HepG2 (cell line): ENCODE data around the gene UVSSA. TPM values are rescaled to one million over a fixed set of nuclear protein-coding genes. Genes with fewer than 3 reads are reported as not detected.

Experiments used
- ATAC-seq: fragments of 200-7000 bp; cut with Tn5 transposase; 3 replicates; pipeline ENCODE4 v1.9.1; 2020; ENCODE audit warnings: mild to moderate bottlenecking, moderate library complexity
- BruUV-seq: library from RNA; stranded (reverse); fragments of 400-500 nt; replicated peaks from 2 replicates; lab custom pipeline; 2021; lab: Mats Ljungman, UMichigan
- CTCF ChIA-PET: fragments of 300-600 bp; formaldehyde crosslinking; extraction: SDS; loops from one replicate; lab custom pipeline; 2021; ENCODE audit warnings: low total read pairs, inconsistent platforms, low intra/inter-chr PET ratio; lab: Yijun Ruan, JAX
- POLR2A ChIA-PET: fragments of 350-600 bp; sonication (Branson Sonifier 250); formaldehyde crosslinking; loops from one replicate; lab custom pipeline; 2020; ENCODE audit warnings: antibody characterized with exemption, inconsistent platforms; lab: Yijun Ruan, JAX
- DNase-seq: peaks from one replicate; pipeline ENCODE4 v3.0.0-alpha.2; 2015; ENCODE audit warnings: low spot score
- FAIRE-seq: peaks from 3 replicates; lab custom pipeline; 2011; peaks lifted over from hg19 to GRCh38; lab: Jason Lieb, UNC
- H2AFZ ChIP-seq: one replicate; pipeline ENCODE4 v1.6.1; 2011; ENCODE audit warnings: low read length, inconsistent platforms
- H3K27ac ChIP-seq: fragments of 300-600 bp; 3 replicates; pipeline ENCODE4 v1.8.0; 2011; ENCODE audit warnings: mixed run types, mild to moderate bottlenecking, mixed read lengths, low read length, inconsistent platforms; ENCODE audit not compliant: insufficient read depth; ENCODE audit errors: extremely low read length
- H3K27me3 ChIP-seq, 2 experiments: fragments of 200-600 bp in 1 of 2; 2 replicates in 1 of 2; 3 replicates in 1 of 2; pipeline versions ENCODE4 v1.6.0 to v1.8.0; 2011; ENCODE audit warnings: low read length in 2 of 2, mild to moderate bottlenecking in 2 of 2, moderate library complexity in 2 of 2, inconsistent platforms in 1 of 2; ENCODE audit not compliant: insufficient read depth in 2 of 2, control insufficient read depth in 1 of 2
- H3K36me3 ChIP-seq, 2 experiments: fragments of 200-600 bp in 1 of 2; replicated peaks in 1 of 2; 2 replicates in 1 of 2; 3 replicates in 1 of 2; pipeline versions ENCODE4 v1.5.1 to v1.8.0; 2011; ENCODE audit warnings: low read length in 2 of 2, inconsistent platforms in 1 of 2; ENCODE audit not compliant: insufficient read depth in 2 of 2, control insufficient read depth in 1 of 2
- H3K4me1 ChIP-seq: 2 replicates; pipeline ENCODE4 v1.5.1; 2012; ENCODE audit warnings: low read length, inconsistent platforms; ENCODE audit not compliant: insufficient read depth
- H3K4me2 ChIP-seq: 2 replicates; pipeline ENCODE4 v1.6.0; 2011; ENCODE audit warnings: low read depth, low read length, inconsistent platforms
- H3K4me3 ChIP-seq, 3 experiments: fragments of 200-600 bp in 1 of 3; sonication (generic), shearing (Covaris generic) in 1 of 3; replicated peaks in 1 of 3; 2 replicates each; pipeline ENCODE4 v1.5.1; 2011 to 2016; ENCODE audit warnings: low read length in 3 of 3, inconsistent platforms in 2 of 3, low read depth in 2 of 3, mild to moderate bottlenecking in 2 of 3, control low read depth in 1 of 3, mixed read lengths in 1 of 3; ENCODE audit not compliant: insufficient read depth in 1 of 3
- H3K79me2 ChIP-seq: one replicate; pipeline ENCODE4 v1.6.1; 2011; ENCODE audit warnings: low read length, inconsistent platforms; ENCODE audit not compliant: insufficient read depth
- H3K9ac ChIP-seq: 2 replicates; pipeline ENCODE4 v1.6.0; 2011; ENCODE audit warnings: mild to moderate bottlenecking, low read depth, low read length, inconsistent platforms; ENCODE audit not compliant: insufficient read depth
- H3K9me3 ChIP-seq: 2 replicates; pipeline ENCODE4 v1.5.1; 2012; ENCODE audit warnings: mild to moderate bottlenecking, low read length
- H4K20me1 ChIP-seq: 2 replicates; pipeline ENCODE4 v1.6.0; 2011; ENCODE audit warnings: inconsistent platforms, mild to moderate bottlenecking, low read length, moderate library complexity; ENCODE audit not compliant: insufficient read depth
- KMT2A ChIP-seq: sonication (generic); formaldehyde crosslinking; IDR thresholded peaks from 2 replicates; pipeline ENCODE4 v1.4.0; 2020; ENCODE audit warnings: missing genetic modification reagents
- NCOR1 ChIP-seq: fragments of 200-600 bp; sonication (generic); IDR thresholded peaks from 2 replicates; pipeline ENCODE4 v1.7.0; 2017; ENCODE audit warnings: antibody characterized with exemption, low read length, borderline replicate concordance
- RBM39 ChIP-seq: fragments of 200-400 bp; formaldehyde crosslinking; IDR thresholded peaks from one replicate; pipeline ENCODE4 v1.6.1; 2018; ENCODE audit warnings: antibody characterized with exemption, mild to moderate bottlenecking, low read depth, low read length; ENCODE audit not compliant: poor library complexity, severe bottlenecking
- ZMAT3 ChIP-seq: sonication (generic); formaldehyde crosslinking; conservative IDR thresholded peaks from 2 replicates; pipeline ENCODE4 v1.7.0; 2021; ENCODE audit warnings: missing genetic modification reagents
- ZNF136 ChIP-seq: sonication (generic); formaldehyde crosslinking; IDR thresholded peaks from 2 replicates; pipeline ENCODE4 v1.8.1; 2022; ENCODE audit warnings: low read depth, mild to moderate bottlenecking, moderate library complexity, missing genetic modification reagents
- ZNF704 ChIP-seq: sonication (generic); formaldehyde crosslinking; IDR thresholded peaks from 2 replicates; pipeline ENCODE4 v1.8.1; 2023; ENCODE audit warnings: mild to moderate bottlenecking, inconsistent platforms, moderate library complexity, missing genetic modification reagents, borderline replicate concordance
- ZNF776 ChIP-seq: sonication (generic); formaldehyde crosslinking; IDR thresholded peaks from 2 replicates; pipeline ENCODE4 v1.4.0; 2020; ENCODE audit warnings: mild to moderate bottlenecking, missing genetic modification reagents
- WGBS: methylation state at CpG from one replicate; pipeline ENCODE4 v1.1.6; 2017; ENCODE audit warnings: low lambda C conversion rate; 5-methylcytosine and 5-hydroxymethylcytosine counted together
- in situ Hi-C: cut with HindIII; loops from 2 replicates; pipeline ENCODE4 v1.10.0; 2017; ENCODE audit warnings: low pct_unique_long_range_greater_than_20kb; ENCODE audit not compliant: extremely low pct_ligation_motif_present
- intact Hi-C: fragments of 100-400 bp; cut with micrococcal nuclease; formaldehyde crosslinking; loops from one replicate; pipeline ENCODE4 v1.10.0; 2022; ENCODE audit not compliant: unreplicated experiment
- polyA plus RNA-seq, 8 experiments: library from polyadenylated mRNA; depleted of rRNA in 3 of 8; stranded (reverse) in 7 of 8; unstranded in 1 of 8; fragments of >200 nt; fragmentation: Illumina TruSeq in 4 of 8; extraction: Trizol in 4 of 8; gene quantifications; 2 replicates each; pipeline versions ENCODE4 v1.2.1 to v1.2.3, GENCODE V29; 2011 to 2016; ENCODE audit warnings: low read depth in 4 of 8, missing spikeins in 1 of 8, mixed read lengths in 1 of 8; ENCODE audit not compliant: insufficient read depth in 1 of 8
- total RNA-seq, 5 experiments: library from RNA; depleted of rRNA; stranded (reverse); fragments of >200 nt; fragmentation: Illumina TruSeq; extraction: Trizol; gene quantifications; 2 replicates each; pipeline ENCODE4 v1.2.3, GENCODE V29; 2016; ENCODE audit warnings: low read depth in 1 of 5

The UVSSA gene
- total and polyA plus RNA-seq, 2 of the 13 experiments (the other 11 are each of a cell fraction or from before 2014, with no cell fraction given), result 4.6 to 8.4 TPM

GRCh38 chr4:1325176-1325480 lies 21.9 kb upstream of the UVSSA start:
- H2AFZ ChIP-seq, result no peak overlapping the region
- H3K9ac ChIP-seq, result no peak overlapping the region
- H3K27me3 ChIP-seq, result no peaks in the 10 kb centered on the region
- H3K9me3 ChIP-seq, result no peaks in the 10 kb centered on the region
- DNase-seq, result no peak
- H4K20me1 ChIP-seq, result no peaks in the 10 kb centered on the region
- FAIRE-seq, result no peak
- no peaks in the 10 kb centered on the region for H3K79me2 ChIP-seq
- ATAC-seq, result no peak
- WGBS, result 97% methylated on average over 10 of the region's 11 CpGs
- POLR2A ChIA-PET, result no interaction called here
- H3K4me3 ChIP-seq, result no peak overlapping the region
- H3K4me1 ChIP-seq, result no peaks in the 10 kb centered on the region
- CTCF ChIA-PET, result no interaction called here
- TF ChIP-seq RBM39 (no peak), NCOR1 (no peak), ZNF776 (CRISPR knock-in tag) (no peak), ZNF136 (CRISPR knock-in tag) (no peak), ZMAT3 (no peak), KMT2A (no peak), ZNF704 (no peak)
- intact Hi-C loops (no loop called here), in situ Hi-C loops (no loop called here)
- peaks cover 32 to 52% of the 10 kb centered on the region in 2 experiments; a peak in 4 of 5 replicates for H3K36me3 ChIP-seq
- H3K4me2 ChIP-seq, result no peak overlapping the region
- BruUV-seq, result no TSS peak
- H3K27ac ChIP-seq, result no peak overlapping the region
